Measurements from ENCODE around the gene INPPL1. TPM values are rescaled to one million over a fixed set of nuclear protein-coding genes. Genes with fewer than 3 reads are reported as not detected.

Gene INPPL1
- total RNA-seq, 1 experiment from 2014 or later, result 133 TPM

- DNase-seq (ENCODE audit: low spot score), result no peak
Observed at GRCh38 chr11:72280037-72280436, 55.5 kb downstream of the INPPL1 start.

DNA sequence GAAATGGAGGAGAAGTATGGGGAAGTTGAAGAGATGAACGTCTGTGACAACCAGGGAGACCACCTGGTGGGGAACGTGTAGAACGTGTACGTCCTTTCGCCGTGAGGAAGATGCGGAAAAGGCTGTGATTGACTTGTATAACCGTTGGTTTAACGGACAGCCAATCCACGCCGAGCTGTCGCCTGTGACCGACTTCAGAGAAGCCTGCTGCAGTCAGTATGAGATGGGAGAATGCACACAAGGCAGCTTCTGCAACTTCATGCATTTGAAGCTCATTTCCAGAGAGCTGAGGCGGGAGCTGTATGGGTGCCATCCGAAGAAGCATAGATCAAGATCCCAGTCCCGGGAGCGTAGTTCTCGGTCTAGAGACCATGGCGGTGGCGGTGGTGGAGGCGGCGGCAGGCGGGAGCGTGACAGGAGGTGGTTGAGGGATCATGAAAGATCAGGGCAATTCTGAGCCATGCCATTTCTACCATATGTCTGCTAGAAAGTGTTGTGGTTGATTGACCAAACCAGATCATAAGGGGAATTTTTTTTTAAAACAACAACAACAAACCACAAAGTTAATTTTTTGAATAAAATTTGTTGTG lies 56.3 kb downstream of the INPPL1 start:
- no peak for DNase-seq (ENCODE audit: low spot score)

DNA sequence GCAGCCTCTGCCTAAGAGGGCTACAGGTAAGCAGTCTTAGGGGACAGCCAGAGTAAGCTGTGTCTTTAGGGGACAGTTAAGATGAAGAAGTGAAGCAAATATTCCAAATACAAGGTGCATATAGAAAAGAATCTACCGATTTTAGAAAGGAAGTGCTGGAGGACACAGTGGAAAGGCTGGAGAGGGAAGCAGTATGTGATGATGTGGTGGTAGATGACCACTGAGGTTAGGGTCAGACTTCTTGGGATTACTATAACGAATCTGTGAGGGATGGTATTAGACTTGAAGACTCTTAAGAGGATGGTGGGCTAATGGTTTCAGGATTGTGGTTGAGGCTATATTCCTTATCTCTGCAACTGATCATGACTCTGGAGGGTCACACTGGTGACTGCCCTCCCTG lies 59.4 kb downstream of the INPPL1 start:
- DNase-seq (ENCODE audit: low spot score), result no peak

- DNase-seq (ENCODE audit: low spot score), result no peak
Observed at GRCh38 chr11:72287293-72287692, 62.7 kb downstream of the INPPL1 start.

Other genes with a start within 250 kb of the INPPL1 start
- 3.4 and 5.8 TPM in 2 replicates for gene IL18BP, start 225.9 kb upstream of the INPPL1 start, total RNA-seq (2014; rRNA removed; shearing (Covaris generic))
- 214 and 241 TPM in 2 replicates for gene NUMA1, start 144.2 kb upstream of the INPPL1 start, total RNA-seq (2014; rRNA removed; shearing (Covaris generic))
- gene LRRC51, start 143.9 kb upstream of the INPPL1 start, total RNA-seq (2014; rRNA removed; shearing (Covaris generic)), result 26.4 and 33.5 TPM in 2 replicates
- 143 and 161 TPM in 2 replicates for gene LAMTOR1, start 121.5 kb upstream of the INPPL1 start, total RNA-seq (2014; rRNA removed; shearing (Covaris generic))
- gene TOMT, start 118.8 kb upstream of the INPPL1 start, total RNA-seq (2014; rRNA removed; shearing (Covaris generic)), result 0.08 TPM in 1 of 2 replicates, not detected in the other
- gene ANAPC15, start 112.1 kb upstream of the INPPL1 start, total RNA-seq (2014; rRNA removed; shearing (Covaris generic)), result 81.1 and 85.9 TPM in 2 replicates
- gene FOLR3, start 89.0 kb upstream of the INPPL1 start, total RNA-seq (2014; rRNA removed; shearing (Covaris generic)), result not detected in 2 replicates
- gene FOLR1, start 32.6 kb upstream of the INPPL1 start, total RNA-seq (2014; rRNA removed; shearing (Covaris generic)), result 6.1 and 6.2 TPM in 2 replicates
- gene FOLR2, start 8.0 kb upstream of the INPPL1 start, total RNA-seq (2014; rRNA removed; shearing (Covaris generic)), result not detected in 2 replicates
- not detected in 2 replicates for gene PHOX2A, start 19.4 kb downstream of the INPPL1 start, total RNA-seq (2014; rRNA removed; shearing (Covaris generic))
- gene CLPB, start 209.8 kb downstream of the INPPL1 start, total RNA-seq (2014; rRNA removed; shearing (Covaris generic)), result 53.3 and 56.9 TPM in 2 replicates